ENCODE results near the gene TBC1D22A.

TBC1D22A gene

DNA sequence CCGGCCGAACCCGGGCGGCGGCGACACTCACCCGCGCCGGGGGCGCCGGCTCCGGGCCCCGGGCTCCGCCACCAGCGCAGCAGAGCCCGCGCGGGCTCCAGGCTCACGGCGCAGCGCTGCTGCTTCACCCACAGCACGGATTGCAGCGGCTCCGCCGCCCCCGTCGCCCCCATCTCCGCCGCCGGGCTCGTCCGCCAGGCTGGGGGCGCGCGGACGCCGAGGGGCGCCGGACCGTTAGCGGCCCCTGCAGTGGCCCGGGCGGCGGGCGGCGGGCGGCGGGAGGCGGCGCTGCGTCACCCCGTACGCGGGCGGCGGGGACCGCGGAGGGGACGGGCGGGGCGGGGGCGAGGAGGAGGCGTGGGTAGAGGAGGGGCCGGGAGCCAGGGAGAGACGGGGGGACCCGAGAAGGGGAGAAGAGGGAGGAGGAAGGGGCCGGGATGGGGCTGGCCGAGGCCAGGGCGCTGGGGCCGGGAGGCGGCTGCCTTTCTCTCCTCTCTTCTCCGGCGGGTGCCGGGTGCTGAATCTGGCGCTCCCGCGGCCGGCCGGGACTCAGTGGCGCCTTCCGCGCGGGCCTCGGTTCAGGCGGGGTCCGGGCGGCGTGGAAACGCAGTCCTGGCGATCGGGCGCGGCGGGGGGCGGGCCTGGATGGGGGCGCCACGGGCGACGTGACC lies 24.3 kb upstream of the TBC1D22A start, which contains the start of gene CERK:
Gene CERK (minus strand): TSS at position 277 of the 671 bp plus-strand sequence. CDS start 104 bp downstream, at position 173.
- DNase-seq, result peak; percentile 64

DNA sequence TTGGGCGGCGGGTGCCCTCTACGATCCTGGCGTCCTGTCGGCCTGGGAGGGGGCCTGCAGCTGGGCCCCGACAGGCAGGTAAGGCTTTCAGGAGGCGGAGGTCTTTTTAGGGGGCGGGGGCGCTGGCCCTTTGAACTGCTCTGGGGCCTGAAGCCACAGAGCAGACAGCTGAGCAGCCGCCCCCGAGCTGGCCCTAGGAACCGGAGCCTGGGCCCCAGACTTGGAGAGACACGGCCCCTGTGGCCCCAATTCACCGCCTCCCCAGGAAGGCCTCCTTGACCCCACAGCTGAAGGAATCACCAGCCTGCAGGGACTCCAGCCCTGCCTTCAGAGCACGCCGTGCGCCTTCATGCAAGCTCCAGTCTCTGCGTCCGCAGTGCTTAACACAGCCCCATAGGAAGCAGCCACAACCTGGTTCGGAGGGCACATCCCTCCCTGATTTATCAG lies 23.8 kb upstream of the TBC1D22A start:
- DNase-seq, result no peak

DNA sequence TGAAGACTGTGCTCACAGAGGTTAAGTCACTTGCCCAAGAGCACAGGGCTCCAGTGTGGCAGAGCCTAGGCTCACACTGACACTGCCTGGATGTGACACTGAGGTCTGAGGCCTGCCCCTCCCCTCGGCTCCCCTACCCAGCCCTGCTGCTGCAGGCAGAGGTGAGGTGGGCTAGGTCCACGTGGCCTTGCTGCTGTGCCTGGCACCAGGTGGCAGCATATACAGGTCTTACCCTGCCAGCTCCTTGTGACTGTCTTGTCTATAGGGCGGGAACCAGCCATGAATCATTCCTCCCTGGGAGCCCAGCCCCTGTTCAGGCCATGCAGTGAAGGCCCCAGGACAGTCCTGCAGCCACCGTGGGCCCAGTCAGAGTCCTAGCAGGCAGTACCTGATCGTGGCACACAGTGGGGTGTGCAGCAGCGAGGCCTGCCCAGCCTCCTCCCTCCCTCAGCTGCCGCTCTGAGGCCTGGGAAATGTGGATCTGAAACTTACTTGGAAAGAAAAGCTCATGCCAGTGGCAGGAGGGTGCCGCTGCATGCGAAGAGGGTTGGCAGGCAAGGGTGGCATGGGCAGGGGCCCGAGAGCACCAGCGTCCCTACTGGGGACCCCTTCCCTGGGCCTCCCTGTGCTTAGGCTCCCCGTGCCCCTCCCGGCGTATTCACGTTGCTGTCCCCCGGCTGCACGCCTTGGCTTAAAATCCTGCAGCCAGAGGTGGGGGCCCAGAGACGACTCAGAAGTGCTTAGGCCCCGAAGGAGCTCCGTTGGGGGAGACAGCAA lies 23.2 kb upstream of the TBC1D22A start:
- DNase-seq, result peak; percentile 89

DNA sequence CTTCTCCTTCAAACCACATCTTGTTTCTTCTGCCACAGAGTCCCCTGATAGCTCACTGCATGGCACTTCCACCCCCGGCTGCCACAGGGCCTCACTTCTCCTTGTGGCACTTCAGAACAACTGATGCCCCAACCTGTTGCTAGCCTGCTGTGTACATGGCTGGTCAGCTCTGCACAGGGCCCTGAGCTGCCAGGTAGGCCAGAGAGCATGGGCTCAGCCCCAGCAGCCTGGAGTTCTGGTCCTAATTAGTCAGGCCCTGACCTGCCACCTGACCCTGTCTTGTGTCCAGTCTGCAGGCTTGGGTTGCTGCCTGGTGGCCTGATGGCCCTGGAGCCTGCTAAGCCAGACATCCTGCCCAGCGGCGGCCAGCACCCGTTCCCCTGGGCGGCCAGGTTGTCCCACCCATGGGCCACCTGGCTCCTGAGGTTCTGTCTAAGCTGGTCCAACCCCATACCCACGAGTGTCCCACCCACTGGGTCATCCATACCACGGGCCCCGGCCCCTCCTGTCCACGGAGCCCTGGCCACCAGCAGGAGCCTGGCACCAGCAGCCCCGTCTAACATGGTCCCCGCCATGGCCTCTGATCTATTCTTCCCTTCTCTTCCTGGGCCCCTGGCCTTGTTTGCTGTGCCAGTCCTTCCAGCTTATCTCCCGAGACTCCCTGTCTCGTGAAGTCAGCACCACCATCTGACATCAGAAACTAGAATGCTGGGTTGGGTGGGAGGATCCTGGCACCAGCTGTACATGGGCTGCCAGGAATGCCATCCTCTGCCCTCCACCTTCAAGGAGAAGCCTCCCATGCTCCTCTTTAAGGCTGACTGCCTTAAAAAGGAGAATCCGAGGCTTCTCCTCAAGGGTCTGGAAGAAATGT lies 21.3 kb upstream of the TBC1D22A start:
- no peak for DNase-seq

DNA sequence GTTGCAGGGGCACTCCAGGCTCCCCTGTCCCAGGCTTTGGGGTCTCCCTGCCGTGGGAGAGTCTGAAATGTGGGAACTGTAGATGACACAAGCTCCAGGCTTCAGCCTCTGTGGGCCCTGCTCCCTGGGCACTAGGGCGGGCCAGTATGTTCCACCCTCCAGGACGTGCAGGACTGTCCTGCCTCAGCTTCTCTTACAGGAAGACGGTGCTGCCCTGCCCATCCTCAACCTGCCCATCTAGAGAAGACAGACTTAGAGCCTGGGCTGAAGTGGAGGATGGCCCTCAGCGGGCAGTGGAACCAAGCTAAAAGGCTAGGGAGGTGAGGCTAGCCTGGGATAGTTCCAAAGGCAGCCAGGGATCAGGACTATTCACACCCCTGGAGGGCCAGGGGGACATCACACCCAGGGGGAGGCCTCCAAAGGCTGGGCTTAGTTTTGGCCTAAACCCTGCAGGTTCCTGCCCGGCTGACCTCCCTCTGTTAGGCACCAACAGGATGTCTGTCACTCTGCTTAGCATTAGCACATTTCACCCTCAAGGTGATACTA lies 20.4 kb upstream of the TBC1D22A start:
- no peak for DNase-seq

DNA sequence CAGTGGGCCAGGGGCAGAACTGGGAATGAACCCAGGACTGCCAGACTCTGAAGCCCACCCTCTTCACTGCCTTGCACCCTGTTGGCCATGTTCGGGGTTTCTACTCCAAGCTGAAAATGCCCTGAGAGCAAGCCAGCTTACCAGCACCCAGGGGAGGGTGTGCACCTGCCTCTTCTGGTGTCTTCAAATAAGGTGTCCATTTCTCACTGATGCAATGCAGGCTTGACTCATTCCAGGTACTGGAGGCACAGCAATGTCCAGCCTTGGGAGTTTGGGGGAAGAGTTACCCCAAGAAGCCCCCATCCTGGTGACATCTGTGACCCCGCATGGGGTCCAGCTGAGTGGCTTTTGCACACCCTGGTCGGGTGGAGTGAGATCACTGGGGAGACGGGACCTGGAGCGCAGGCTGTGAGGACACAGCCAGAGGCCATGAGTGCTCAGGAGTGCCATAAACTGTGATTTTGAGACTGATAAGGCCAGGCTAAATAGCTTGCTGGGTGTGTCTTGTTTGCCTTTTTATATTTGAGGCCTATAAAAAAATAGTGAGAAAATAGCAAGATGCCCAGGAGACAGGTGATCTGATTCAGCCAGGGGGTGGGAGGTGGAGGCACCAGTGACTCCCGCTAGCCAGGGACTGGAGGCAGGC lies 19.8 kb upstream of the TBC1D22A start:
- no peak for DNase-seq

DNA sequence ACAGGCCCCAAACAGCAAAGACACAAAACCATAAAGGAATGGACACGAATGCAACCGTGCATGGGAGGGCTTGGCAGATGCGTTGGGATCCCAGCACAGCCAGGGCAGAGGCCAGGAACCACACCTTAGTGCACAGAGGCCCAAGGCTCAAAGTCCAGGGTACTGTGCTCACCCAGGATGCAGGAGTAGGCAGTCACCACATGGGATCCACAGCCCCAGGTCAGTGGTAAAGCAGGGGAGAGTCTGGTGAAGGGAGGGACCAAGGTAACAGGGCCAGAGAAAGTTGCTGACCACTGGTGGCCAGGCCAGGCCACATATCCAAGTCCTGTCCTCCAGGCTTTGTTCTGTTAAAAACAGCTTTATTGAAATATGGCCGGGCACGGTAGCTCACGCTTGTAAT lies 17.9 kb upstream of the TBC1D22A start:
- DNase-seq, result no peak

DNA sequence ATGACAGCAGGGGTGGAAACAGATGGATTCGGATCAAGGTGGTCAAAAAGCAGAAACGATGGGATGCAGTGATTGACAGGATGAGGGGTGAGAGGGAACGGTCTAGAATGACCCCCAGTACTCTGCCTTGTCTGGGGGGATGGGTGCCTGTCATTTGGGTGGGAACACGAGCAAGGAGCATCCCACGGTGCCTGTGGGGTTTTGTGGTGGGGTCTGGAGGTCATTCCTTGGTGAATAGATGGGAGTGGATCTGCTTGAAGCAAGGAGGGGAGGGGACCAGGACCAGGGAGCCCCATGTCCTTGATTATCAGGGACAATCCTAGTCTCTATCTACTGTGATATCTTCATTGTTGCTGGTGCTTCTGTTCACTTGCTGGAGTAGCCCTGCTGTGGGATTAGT lies 16.3 kb upstream of the TBC1D22A start:
- no peak for DNase-seq

DNA sequence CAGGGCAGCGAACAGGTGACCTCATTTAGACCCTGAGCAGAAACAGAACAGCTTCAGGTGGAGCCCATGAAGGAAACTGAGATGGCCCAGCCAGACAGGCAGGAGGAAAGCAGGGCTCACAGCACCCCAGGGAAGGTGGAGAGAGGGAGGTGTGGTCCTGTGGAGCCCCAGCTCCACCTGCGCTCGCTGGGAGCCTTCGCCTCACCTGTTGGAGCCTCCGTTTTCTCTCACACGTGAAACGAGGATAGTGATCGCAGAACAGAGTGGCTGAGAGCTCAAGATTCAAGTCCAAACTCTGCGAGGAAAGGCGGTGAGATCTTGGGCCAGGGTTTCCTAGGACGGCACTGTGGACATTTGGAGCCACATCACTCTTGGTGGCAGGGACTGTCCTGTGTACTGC lies 15.8 kb upstream of the TBC1D22A start:
- DNase-seq, result no peak

DNA sequence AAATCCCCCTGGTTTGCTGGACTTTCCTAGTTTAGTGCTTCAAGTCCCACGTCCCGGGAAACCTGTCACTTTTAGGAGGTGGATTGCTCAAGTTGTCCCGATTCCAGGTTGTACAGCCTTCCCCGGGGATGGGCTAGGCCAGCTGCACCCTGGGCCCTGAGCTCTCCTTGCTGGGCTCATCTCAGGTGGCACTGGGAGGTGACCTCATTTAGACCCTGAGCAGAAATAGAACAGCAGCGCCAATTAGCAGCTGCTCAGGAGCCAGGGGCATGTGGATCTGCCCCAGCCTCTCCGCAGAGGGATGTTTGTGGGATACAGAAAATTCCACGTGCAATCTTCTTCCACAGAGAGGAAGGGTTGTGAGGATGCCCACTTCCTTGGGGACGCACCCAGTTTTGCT lies 14.8 kb upstream of the TBC1D22A start:
- peak; percentile 34 for DNase-seq

DNA sequence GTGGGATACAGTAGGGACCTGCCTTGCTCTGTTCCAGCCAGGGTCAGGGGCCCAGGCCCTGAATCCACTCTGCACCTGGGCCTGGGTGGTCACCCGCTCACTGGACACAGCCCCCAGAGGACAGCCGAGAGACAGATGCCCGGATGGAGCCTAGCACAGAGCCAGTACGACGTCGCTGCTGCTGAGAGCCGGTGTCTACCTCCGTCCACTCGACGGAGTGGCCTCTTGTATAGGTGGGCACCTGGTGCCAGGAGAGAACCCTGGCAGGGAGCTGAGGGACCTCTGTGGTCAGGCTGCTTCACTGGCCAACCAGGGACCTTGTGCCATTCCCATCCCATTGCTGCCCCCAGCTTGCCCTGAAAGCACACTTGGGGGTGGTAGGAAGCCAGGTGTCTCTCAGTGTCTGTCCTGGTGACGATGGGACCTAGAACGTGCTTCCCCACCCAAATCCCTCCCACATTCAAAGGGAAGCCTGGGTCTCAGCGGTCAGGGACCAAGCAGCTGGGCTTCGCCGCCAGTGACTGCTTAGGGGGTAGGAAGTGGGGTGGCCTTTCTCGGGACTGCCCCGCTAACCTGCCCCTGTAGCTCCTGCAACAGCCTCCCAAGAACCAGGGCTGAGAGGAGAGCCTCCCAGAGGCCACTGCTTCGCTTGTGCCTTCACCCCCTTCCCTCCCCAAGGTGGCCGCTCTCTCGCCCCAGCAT lies 14.1 kb upstream of the TBC1D22A start:
- no peak for DNase-seq

DNA sequence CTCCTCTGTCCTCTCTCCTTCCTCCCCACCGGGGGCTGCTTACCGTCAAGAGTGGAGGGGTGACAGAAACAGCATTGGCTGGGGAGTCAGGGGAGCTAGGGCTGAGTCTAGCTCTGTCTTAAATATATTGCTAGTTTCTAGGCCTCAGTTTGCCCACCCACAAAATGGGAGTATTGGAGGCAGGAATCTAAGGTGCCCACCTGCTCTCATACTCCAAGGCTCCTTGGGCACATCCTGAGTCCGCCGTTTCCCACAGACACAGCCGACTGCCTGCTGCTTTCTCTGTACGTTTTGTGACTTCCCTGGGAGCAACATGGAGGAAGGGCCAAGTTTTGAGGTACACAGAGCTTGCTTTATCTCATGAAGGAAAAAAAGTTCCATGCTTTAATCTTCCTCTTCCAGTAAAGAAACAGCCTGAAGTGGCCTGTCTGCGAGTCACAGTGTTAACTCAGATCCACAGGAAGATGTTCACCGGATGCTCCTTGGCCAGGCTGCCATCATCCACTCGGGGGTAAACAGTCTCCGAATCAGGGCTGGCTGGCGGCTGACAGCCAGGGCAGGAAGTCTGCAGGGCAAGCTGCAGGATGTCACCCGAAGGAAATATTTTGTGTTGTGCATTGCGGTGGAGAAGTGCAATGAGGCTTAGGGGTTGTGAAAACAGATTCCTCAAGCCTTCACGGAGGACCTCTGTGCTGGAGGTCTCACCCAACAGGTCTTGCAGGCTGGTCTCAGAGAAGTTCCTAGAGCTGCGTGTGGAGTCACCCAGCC lies 13.4 kb upstream of the TBC1D22A start:
- DNase-seq, result no peak

DNA sequence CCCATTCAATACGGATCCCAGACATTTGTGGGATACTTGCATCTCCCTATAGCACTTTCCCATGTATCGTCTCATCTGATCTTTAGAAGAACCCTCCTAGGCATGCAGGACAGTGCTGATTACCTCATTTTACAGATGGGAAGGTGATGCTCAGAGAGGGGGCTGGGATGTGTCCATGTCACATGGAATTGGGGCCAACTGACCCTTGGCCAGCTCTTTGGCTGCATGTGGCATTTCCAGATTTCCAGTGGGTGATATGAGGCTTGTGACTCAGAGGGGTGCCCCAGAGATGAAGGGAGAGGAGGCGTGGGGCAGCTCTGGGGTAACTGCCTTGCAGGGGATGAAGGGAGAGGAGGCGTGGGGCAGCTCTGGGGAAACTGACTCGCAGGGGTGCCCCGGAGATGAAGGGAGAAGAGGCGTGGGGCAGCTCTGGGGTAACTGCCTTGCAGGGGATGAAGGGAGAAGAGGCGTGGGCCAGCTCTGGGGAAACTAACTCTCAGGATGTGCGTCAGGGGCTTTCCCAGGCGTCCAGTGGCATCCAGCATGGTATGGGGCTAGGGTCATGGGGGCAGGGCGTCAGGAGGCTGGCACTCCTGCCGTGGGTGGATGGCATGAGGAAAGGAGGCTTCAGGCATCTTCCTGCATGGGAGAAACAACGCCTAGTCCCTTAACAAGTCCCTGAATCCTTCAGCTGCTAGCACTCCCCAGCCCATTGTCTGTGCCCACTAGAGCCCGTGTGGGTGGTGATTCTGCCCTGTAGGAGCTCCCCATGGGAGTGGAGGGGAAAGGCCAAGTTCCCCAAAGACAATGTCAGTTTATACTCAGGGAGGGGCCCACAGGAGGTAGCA lies 12.5 kb upstream of the TBC1D22A start:
- DNase-seq, result no peak

DNA sequence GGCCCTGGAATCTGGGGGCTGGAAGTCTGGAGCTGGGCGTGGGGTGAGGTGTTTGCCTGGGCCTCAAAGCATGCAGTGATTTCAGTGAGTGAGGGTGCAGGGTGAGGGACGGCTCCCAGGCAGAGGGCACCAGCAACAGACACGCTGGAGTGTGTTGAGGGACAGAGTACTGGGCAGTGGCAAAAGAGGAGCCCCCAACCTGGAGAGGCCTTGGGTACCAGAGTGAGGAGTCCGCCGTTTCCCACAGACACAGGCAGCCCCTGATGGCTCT lies 12.0 kb upstream of the TBC1D22A start:
- no peak for DNase-seq

DNA sequence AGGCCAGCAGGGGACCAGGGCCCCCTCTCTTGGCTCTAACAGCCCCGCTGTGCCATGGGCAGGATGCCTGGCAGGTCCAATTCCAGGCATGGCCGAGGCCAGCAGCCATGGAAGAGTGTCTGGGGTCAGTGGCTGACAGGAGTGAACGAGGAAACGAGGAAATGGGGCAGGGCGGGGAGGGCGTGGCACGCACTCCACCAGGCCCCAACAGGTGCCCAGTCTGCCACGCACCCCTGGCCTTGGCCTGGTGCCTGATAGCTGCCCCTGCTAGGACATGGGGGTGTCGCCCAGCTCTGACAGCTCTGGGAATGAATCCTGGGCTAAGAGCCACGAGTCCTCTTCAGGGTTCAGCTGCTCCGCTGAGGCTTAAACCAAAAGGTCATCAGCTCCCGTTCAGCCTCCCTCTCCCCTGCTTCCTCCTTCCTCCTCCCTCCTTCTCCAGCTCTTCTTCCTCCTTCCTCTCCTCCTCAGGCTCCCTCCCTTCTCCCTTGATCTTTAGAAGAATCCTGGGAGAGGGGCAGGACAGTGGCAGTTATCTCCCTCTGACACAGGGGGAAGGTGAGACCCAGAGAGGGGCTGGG lies 11.5 kb upstream of the TBC1D22A start:
- DNase-seq, result no peak

DNA sequence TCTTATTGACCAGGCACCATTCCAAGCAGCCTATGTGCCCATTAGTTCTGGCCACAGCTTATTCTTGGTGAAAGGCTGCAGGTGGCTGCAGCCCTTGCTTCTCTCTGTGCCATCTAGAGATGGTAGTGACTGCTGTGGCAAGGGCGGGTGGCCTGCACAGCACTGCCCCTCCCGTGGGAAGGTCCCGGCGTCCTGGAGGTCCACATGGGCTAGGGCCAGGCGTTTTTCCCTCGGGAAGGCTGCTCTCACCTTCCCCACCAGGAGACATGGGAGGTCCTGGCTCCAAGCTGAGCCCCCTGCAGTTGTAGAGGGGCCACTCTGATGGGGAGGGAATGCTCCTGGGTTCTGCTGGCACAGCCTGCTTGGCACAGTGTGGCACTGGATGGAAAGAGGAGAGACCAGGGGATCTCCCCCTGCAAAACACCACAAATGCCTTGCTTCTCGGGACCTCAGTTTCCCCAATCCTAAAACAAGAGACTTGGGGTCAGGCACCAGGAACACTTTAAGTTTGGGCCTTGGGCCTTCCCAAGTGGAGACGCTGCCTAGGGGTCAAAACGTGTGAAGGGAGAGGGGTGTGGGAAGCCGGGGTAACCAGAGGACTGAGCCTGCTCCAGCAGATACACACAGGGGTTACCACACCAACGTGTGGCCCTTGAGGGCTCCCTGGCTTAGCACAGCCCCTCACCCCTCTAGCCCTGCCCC lies 10.0 kb upstream of the TBC1D22A start:
- no peak for DNase-seq

DNA sequence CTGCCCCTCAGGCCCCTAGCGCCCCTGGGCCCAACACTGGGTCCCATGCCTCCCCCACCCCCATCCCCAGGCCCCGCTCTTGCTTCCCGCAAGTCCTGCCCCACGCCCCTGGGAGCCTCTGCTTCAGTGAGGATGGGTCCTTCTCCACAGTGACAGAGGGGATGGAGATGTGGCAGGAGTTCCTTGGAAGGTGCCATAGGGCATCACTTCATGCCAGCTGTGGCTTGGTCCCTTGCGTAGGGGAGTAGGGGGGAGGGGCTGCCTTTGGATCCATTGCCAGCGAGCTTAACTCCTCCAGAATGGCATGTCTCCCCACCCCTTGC lies 9.5 kb upstream of the TBC1D22A start:
- DNase-seq, result no peak

DNA sequence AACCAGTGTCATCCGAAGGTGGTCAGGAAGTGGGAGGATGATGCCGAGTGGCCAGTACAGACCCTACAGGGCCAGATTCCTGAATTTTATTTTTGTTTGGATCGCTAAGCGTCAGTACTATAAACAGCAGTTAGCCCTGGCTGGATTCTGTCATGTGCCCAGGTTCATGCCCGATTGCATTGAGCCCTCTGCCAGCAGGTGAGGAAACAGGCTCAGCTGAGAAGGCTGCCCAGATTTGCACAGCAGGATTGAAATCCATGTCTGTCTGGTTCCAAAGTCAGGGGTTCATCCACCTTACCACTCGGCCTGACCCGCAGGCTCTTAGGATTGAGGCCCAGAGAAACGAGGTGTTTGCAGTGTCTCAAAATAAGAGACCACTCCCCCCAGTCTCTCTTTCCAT lies 9.1 kb upstream of the TBC1D22A start:
- DNase-seq, result no peak

DNA sequence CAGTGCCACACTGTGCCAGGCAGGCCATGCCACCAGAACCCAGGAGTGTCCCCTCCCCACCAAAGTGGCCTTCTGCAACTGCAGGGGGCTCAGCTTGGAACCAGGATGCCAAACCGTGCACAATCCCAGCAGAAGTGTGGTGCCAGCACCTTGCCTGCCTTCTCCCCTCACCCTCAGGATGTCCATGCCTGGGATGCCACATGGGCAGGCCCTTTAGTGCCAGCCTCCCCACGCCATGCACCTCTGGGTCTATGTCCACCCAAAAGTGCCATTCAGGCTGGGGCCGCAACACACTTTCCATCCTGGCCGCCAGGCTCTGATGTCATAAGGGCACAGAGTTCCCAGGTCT lies 8.7 kb upstream of the TBC1D22A start:
- DNase-seq, result no peak
